A172 (cell line): ENCODE data around the gene LRRC4C. TPM values are rescaled to one million over a fixed set of nuclear protein-coding genes. Genes with fewer than 3 reads are reported as not detected.
"Not testable (repeated sequence)": the region's sequence is repeated elsewhere in the genome, so short reads cannot be mapped to it uniquely, and the experiment has no call there.

Source experiments
- DNase-seq: peaks from one replicate; pipeline ENCODE4 v3.0.0-alpha.2; 2015; ENCODE audit warnings: low spot score
- total RNA-seq: library from RNA; depleted of rRNA; stranded (reverse); fragments of >200 nt; shearing (Covaris generic); gene quantifications from 2 replicates; pipeline ENCODE4 v1.2.3, GENCODE V29; 2014

Gene LRRC4C
- total RNA-seq, 1 experiment from 2014 or later = not detected

GRCh38 chr11:41020259-41020658 is 439.2 kb downstream of the LRRC4C start:
- no peak for DNase-seq

DNA sequence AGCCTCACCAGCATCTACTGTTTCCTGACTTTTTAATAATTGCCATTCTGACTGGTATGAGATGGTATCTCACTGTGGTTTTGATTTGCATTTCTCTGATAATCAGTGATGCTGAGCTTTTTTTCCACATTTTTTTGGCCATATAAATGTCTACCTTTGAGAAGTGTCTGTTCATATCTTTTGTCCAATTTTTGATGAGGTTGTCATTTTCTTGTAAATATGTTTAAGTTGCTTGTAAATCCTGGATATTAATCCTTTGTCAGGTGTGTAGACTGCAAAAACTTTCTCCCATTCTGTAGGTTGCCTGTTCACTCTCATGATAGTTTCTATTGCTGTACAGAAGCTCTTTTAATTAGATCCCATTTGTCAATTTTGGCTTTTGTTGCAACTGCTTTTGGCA is 439.8 kb downstream of the LRRC4C start:
- DNase-seq = not testable (repeated sequence)

GRCh38 chr11:41018224-41018623 is 441.2 kb downstream of the LRRC4C start:
- no peak for DNase-seq

DNA sequence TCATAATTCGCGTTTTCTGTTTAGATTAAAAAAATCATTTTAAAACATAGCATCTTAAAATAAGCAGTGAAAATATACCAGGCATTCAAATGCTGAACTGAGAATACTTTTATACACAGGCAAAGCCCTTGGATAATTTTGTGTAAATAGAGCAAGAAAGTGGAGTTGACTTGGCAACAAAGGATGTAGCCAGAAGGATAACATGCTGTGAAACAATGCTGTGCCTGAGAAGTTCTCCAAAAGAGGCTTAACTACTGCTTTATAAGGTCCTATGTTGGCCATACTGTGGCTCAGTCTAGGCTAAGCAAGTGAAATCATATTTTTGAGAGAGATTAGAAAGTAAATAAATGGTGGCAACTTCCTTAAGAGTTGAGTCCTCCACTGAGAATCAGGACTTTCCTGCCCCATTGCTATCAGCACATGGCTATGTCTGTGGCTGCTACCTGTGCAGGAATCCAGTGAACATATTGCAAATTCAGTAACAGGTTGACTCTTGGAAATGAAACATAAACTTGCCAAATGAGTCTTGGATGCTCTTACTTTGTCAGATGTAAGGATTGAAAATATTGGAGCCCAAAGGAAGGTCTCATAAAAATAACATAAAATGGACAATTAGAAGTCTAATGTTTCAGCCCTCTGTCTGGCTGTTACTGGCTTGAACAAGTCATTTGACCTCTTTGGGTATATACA is 448.9 kb downstream of the LRRC4C start:
- DNase-seq = no peak

GRCh38 chr11:41005986-41006385 is 453.5 kb downstream of the LRRC4C start:
- DNase-seq = no peak

GRCh38 chr11:41003339-41004282 is 455.8 kb downstream of the LRRC4C start:
- DNase-seq = no peak

GRCh38 chr11:40998920-40999319 is 460.5 kb downstream of the LRRC4C start:
- DNase-seq = no peak

GRCh38 chr11:40987776-40988435 is 471.5 kb downstream of the LRRC4C start:
- DNase-seq = no peak

- DNase-seq = no peak
Measured at GRCh38 chr11:40986320-40986719, 473.1 kb downstream of the LRRC4C start.

GRCh38 chr11:40975076-40975475 is 484.4 kb downstream of the LRRC4C start:
- no peak for DNase-seq

GRCh38 chr11:40974186-40974795 is 485.2 kb downstream of the LRRC4C start:
- DNase-seq = no peak

DNA sequence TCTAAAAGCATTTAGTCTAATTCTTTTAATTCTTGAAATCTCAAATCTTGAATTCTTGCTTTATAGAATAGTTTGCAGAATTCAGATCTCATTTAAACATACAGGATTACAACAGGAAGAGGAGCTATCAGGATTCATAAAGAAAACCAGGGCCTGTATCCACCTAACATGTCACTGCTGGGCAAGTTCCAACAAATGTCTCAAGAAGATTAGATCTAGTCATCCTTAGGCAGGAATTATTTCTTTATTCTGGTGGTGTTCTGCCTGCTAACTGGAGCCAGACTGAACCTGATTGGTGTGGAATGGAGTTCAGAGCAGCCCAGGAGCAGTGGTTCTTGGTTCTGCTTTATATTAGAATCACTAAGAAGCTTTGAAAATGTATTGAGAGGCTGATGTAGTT is 500.7 kb downstream of the LRRC4C start:
- no peak for DNase-seq

DNA sequence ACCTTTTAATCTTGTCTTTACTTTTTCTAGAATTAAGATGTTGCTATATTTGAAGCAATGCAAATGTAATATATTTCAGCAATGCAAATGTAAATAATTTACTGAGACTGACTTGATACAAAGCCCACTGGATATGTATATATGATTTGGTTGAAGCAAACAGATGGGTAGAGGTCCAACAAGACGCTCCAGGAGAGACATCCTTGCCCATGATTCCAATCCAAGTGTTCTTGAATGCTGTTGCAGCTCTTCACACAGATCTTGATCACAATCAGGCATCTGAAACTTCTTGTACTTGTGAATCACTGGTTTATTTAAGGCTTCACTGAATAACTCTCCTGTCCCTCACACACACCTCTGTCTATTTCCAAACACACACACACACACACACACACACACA is 507.0 kb downstream of the LRRC4C start:
- DNase-seq = no peak

- no peak for DNase-seq
Measured at GRCh38 chr11:40938002-40938401, 521.5 kb downstream of the LRRC4C start.

- no peak for DNase-seq
Measured at GRCh38 chr11:40924915-40925314, 534.5 kb downstream of the LRRC4C start.

GRCh38 chr11:40921246-40921645 is 538.2 kb downstream of the LRRC4C start:
- DNase-seq = no peak

DNA sequence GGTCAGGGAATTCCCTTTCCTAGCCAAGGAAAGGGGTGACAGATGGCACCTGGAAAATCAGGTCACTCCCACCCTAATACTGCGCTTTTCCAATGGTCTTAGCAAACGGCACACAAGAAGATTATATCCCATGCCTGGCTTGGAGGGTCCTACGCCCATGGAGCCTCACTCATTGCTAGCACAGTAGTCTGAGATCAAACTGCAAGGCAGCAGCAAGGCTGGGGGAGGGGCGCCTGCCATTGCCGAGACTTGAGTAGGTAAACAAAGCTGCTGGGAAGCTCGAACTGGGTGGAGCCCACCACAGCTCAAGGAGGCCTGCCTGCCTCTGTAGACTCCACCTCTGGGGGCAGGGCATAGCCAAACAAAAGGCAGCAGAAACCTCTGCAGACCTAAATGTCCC is 548.7 kb downstream of the LRRC4C start:
- DNase-seq = not testable (repeated sequence)

- no peak for DNase-seq
Measured at GRCh38 chr11:40894501-40894900, 565.0 kb downstream of the LRRC4C start.

DNA sequence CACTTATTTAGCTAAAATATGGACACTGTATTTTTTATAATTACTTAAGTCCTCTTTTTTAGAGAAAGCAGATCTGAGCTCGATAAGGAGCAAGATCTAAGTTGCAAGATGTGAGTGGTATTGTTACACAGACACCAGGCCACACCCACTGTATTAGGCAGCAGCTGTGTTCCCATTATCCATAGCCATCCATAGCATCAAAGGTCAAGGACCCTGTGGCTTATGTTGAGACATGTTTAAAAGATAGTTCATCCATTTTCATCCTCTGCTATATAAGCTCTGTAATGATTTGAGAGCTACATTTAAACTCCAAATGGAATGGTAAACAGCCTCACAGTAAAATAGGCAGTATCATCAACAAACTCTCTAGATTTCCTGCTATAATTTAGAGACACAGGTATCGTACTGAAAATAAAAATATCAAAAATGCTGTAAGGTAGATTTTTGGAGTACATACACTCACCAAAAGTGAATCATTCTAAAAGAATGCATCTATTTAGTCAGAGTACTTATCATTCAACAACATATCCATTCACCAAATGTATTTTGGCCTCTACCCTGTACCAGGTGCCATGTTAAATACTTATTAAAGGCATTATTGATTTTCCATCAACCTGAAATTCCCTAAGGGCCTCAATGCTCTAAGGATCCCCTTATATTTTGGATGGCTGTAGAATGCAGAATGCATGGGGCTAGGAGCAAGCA is 574.0 kb downstream of the LRRC4C start:
- no peak for DNase-seq

DNA sequence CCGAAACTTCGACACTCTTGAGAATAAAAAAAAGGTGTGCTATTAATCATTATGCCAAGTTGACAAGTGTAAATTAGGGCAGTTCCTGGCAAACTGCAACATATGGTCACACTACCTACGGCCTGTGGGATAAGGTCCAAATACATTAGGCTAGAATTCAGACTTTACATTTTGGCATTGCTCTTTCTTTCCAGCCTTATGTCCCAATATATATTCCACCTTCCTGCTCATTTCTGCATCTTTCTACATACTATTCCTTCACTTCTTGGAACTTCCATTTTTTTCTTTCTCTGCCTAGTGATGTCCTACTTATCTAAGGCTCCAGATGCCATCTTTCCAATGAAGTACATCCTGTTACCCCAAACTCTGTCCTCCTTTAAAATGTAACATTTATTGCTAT is 577.2 kb downstream of the LRRC4C start:
- no peak for DNase-seq

GRCh38 chr11:40879911-40880310 is 579.5 kb downstream of the LRRC4C start:
- DNase-seq = no peak
